K562 (cell line): ENCODE measurements around the gene CCT7. TPM values are rescaled to one million over a fixed set of nuclear protein-coding genes. Genes with fewer than 3 reads are reported as not detected.
A peak's percentile ranks its signal among the peaks of the same experiment; 100 is the strongest.

Experiments used
- ATAC-seq: fragments of 200-7000 bp; cut with Tn5 transposase; 3 replicates; pipeline ENCODE4 v1.9.1; 2020; ENCODE audit warnings: moderate library complexity
- BruUV-seq: library from RNA; stranded (reverse); fragments of 400-500 nt; replicated peaks from 2 replicates; lab custom pipeline; 2021; lab: Mats Ljungman, UMichigan
- CTCF ChIA-PET: fragments of 300-600 bp; formaldehyde crosslinking; extraction: SDS; loops from one replicate; lab custom pipeline; 2021; ENCODE audit warnings: low intra/inter-chr PET ratio; lab: Yijun Ruan, JAX
- POLR2A ChIA-PET: fragments of 300-600, 350-650 bp; sonication (Branson Sonifier 250); formaldehyde crosslinking; extraction: SDS; loops from one replicate; lab custom pipeline; 2021; ENCODE audit warnings: antibody characterized with exemption, inconsistent platforms; lab: Yijun Ruan, JAX
- DNase-seq, 4 experiments: peaks; one replicate each; pipeline versions ENCODE4 v3.0.0 to v3.0.0-alpha.2; 2011 to 2018; ENCODE audit warnings: low spot score in 3 of 4, mixed read lengths in 3 of 4; ENCODE audit errors: extremely low read depth in 1 of 4
- FAIRE-seq: peaks from 2 replicates; lab custom pipeline; 2011; peaks lifted over from hg19 to GRCh38; lab: Jason Lieb, UNC
- H2AFZ ChIP-seq: 2 replicates; pipeline ENCODE4 v1.6.0; 2011; ENCODE audit warnings: low read depth, low read length, control low read depth, inconsistent platforms
- H3K27ac ChIP-seq: fragments of 200-600 bp; 3 replicates; pipeline ENCODE4 v1.8.0; 2011; ENCODE audit warnings: low read depth, mild to moderate bottlenecking, control low read depth, inconsistent platforms, low read length, moderate library complexity, mixed read lengths; ENCODE audit errors: extremely low read depth
- H3K27me3 ChIP-seq, 2 experiments: fragments of 300-600 bp in 1 of 2; 2 replicates in 1 of 2; 3 replicates in 1 of 2; pipeline versions ENCODE4 v1.6.0 to v1.8.0; 2011; ENCODE audit warnings: inconsistent platforms in 2 of 2, low read length in 2 of 2, mild to moderate bottlenecking in 1 of 2, mixed read lengths in 1 of 2, moderate library complexity in 1 of 2; ENCODE audit not compliant: control insufficient read depth in 2 of 2, insufficient read depth in 2 of 2
- H3K36me3 ChIP-seq: fragments of 300-600 bp; 3 replicates; pipeline ENCODE4 v1.8.0; 2011; ENCODE audit warnings: mild to moderate bottlenecking, low read length, inconsistent platforms; ENCODE audit not compliant: control insufficient read depth, insufficient read depth
- H3K4me1 ChIP-seq, 2 experiments: fragments of 200-600 bp in 1 of 2; replicated peaks in 1 of 2; 2 replicates in 1 of 2; 3 replicates in 1 of 2; pipeline versions ENCODE4 v1.5.1 to v1.8.0; 2011; ENCODE audit warnings: inconsistent platforms in 2 of 2, low read length in 2 of 2, mild to moderate bottlenecking in 1 of 2, mixed read lengths in 1 of 2, moderate library complexity in 1 of 2; ENCODE audit not compliant: control insufficient read depth in 2 of 2, insufficient read depth in 2 of 2
- H3K4me2 ChIP-seq: 2 replicates; pipeline ENCODE4 v1.6.1; 2011; ENCODE audit warnings: low read length, control low read depth, inconsistent platforms, mixed read lengths; ENCODE audit not compliant: insufficient read depth
- H3K4me3 ChIP-seq: fragments of 200-600 bp; sonication (generic), shearing (Covaris generic); 2 replicates; pipeline ENCODE4 v1.5.1; 2016; ENCODE audit warnings: control low read depth, inconsistent platforms
- H3K79me2 ChIP-seq: fragments of 200-600 bp; 3 replicates; pipeline ENCODE4 v1.8.0; 2011; ENCODE audit warnings: low read length, inconsistent platforms; ENCODE audit not compliant: control insufficient read depth, insufficient read depth
- H3K9ac ChIP-seq, 2 experiments: 2 replicates each; pipeline versions ENCODE4 v1.6.0 to v1.6.1; 2011; ENCODE audit warnings: low read depth in 2 of 2, low read length in 2 of 2, control low read depth in 1 of 2, inconsistent platforms in 1 of 2, mild to moderate bottlenecking in 1 of 2, mixed read lengths in 1 of 2; ENCODE audit not compliant: insufficient read depth in 1 of 2
- H3K9me1 ChIP-seq: one replicate; pipeline ENCODE4 v1.6.0; 2011; ENCODE audit warnings: inconsistent platforms, mild to moderate bottlenecking, low read length, moderate library complexity; ENCODE audit not compliant: control insufficient read depth, insufficient read depth
- H3K9me3 ChIP-seq: replicated peaks from 2 replicates; pipeline ENCODE4 v1.5.1; 2011; ENCODE audit warnings: low read depth, low read length, inconsistent platforms; ENCODE audit not compliant: control insufficient read depth, insufficient read depth
- H4K20me1 ChIP-seq: replicated peaks from 2 replicates; pipeline ENCODE4 v1.6.1; 2011; ENCODE audit warnings: low read length, inconsistent platforms, mixed read lengths; ENCODE audit not compliant: control insufficient read depth, insufficient read depth
- ARID3B ChIP-seq: fragments of 250-450 bp; sonication (Bioruptor Pico); IDR thresholded peaks from 2 replicates; pipeline ENCODE4 v1.4.0; 2020; ENCODE audit warnings: borderline replicate concordance
- BRD9 ChIP-seq: fragments of 450-650 bp; IDR thresholded peaks from 2 replicates; pipeline ENCODE4 v1.6.1; 2018; ENCODE audit warnings: low read depth; ENCODE audit not compliant: partially characterized antibody
- CBX3 ChIP-seq, 2 experiments: IDR thresholded peaks; 1 replicate in 1 of 2; 2 replicates in 1 of 2; pipeline ENCODE4 v1.6.1; 2012; ENCODE audit warnings: inconsistent platforms in 2 of 2, low read length in 2 of 2, borderline replicate concordance in 1 of 2, control low read depth in 1 of 2
- CTCF ChIP-seq, 3 experiments: IDR thresholded peaks in 2 of 3; conservative IDR thresholded peaks in 1 of 3; 2 replicates each; pipeline ENCODE4 v1.5.1; 2011 to 2012; ENCODE audit warnings: low read length in 3 of 3, mild to moderate bottlenecking in 3 of 3, control low read depth in 2 of 3, improper control_type of control experiment in 1 of 3, inconsistent platforms in 1 of 3, low read depth in 1 of 3, mixed read lengths in 1 of 3, moderate library complexity in 1 of 3; ENCODE audit not compliant: insufficient read depth in 2 of 3
- FOXK1 ChIP-seq: sonication (generic); formaldehyde crosslinking; IDR thresholded peaks from 2 replicates; pipeline ENCODE4 v1.8.0; 2022; ENCODE audit warnings: missing genetic modification reagents, mild to moderate bottlenecking, borderline replicate concordance
- MECOM ChIP-seq: fragments of 250-450 bp; sonication (Bioruptor Pico); IDR thresholded peaks from 2 replicates; pipeline ENCODE4 v1.8.0; 2022; ENCODE audit warnings: inconsistent platforms
- NCOA2 ChIP-seq, 2 experiments: fragments of 450-650 bp; IDR thresholded peaks; 2 replicates each; pipeline ENCODE4 v1.6.1; 2018; ENCODE audit warnings: mild to moderate bottlenecking in 2 of 2, moderate library complexity in 1 of 2; ENCODE audit not compliant: partially characterized antibody in 2 of 2
- NCOR1 ChIP-seq: fragments of 450-650 bp; IDR thresholded peaks from 2 replicates; pipeline ENCODE4 v1.6.1; 2016; ENCODE audit warnings: mild to moderate bottlenecking, moderate library complexity
- PYGO2 ChIP-seq: fragments of 450-650 bp; IDR thresholded peaks from 2 replicates; pipeline ENCODE4 v1.6.1; 2016; ENCODE audit warnings: mild to moderate bottlenecking, missing genetic modification characterization, moderate library complexity, missing compliant biosample characterization
- RAD51 ChIP-seq: fragments of 450-650 bp; IDR thresholded peaks from 2 replicates; pipeline ENCODE4 v1.7.1; 2016; ENCODE audit warnings: low read depth, mild to moderate bottlenecking, borderline replicate concordance
- SMARCA4 ChIP-seq: fragments of 450-650 bp; IDR thresholded peaks from 2 replicates; pipeline ENCODE4 v1.6.1; 2016
- ZBTB2 ChIP-seq: fragments of 450-650 bp; IDR thresholded peaks from 2 replicates; pipeline ENCODE4 v1.6.1; 2016; ENCODE audit warnings: antibody characterized with exemption
- ZBTB43 ChIP-seq: sonication (generic); formaldehyde crosslinking; IDR thresholded peaks from 2 replicates; pipeline ENCODE4 v1.8.0; 2023; ENCODE audit warnings: mild to moderate bottlenecking, missing genetic modification reagents
- ZNF12 ChIP-seq: sonication (generic); formaldehyde crosslinking; IDR thresholded peaks from 2 replicates; pipeline ENCODE4 v1.4.0; 2020; ENCODE audit warnings: mild to moderate bottlenecking, missing genetic modification reagents
- ZNF280B ChIP-seq: fragments of 250-450 bp; sonication (Bioruptor Pico); IDR thresholded peaks from 2 replicates; pipeline ENCODE4 v1.5.1; 2021; ENCODE audit warnings: mild to moderate bottlenecking
- WGBS: fragments of 100-300 bp; shearing (Covaris generic); methylation state at CpG from one replicate; pipeline ENCODE4 v1.1.6; 2016; ENCODE audit warnings: low coverage, mixed read lengths; ENCODE audit not compliant: insufficient coverage; ENCODE audit errors: missing lambda C conversion rate; 5-methylcytosine and 5-hydroxymethylcytosine counted together
- in situ Hi-C: fragments of 300-500 bp; cut with MboI; formaldehyde crosslinking; loops from 4 replicates; pipeline ENCODE4 v1.15.0; 2018; ENCODE audit warnings: inconsistent platforms, mixed read lengths
- intact Hi-C: fragments of 100-400 bp; cut with micrococcal nuclease; formaldehyde crosslinking; loops from 2 replicates; pipeline ENCODE4 v1.14.2; 2022
- polyA plus RNA-seq, 8 experiments: library from polyadenylated mRNA; depleted of rRNA in 4 of 8; stranded (reverse) in 5 of 8; unstranded in 3 of 8; fragments of >200 nt; fragmentation: Nextera tagmentation in 2 of 8; fragmentation: Illumina TruSeq in 1 of 8; extraction: Ambion mirVana in 2 of 8; extraction: Trizol in 1 of 8; gene quantifications; 2 replicates each; pipeline versions ENCODE4 v1.2.1 to v1.2.3, GENCODE V29; 2011 to 2014; ENCODE audit warnings: inconsistent platforms in 1 of 8, missing spikeins in 1 of 8
- total RNA-seq, 7 experiments: library from RNA; depleted of rRNA in 6 of 7; stranded (reverse); fragments of >200 nt in 6 of 7; fragmentation: Illumina TruSeq in 2 of 7; extraction: Trizol in 2 of 7; gene quantifications; 2 replicates each; pipeline versions ENCODE4 v1.2.1 to v1.2.3, GENCODE V29; 2011 to 2021; ENCODE audit warnings: low replicate concordance in 1 of 7

The CCT7 gene
- total and polyA plus RNA-seq, 9 of the 15 experiments (the other 6 are each of a cell fraction or from before 2014, with no cell fraction given), result 326 to 856 (median 638) TPM

GRCh38 chr2:73259276-73259675, 25.2 kb downstream of the CCT7 start:
- intact Hi-C loops, result loop anchor here (5.0 to 10.0 kb wide), 2 partner anchors 82 to 274 kb away; no protein-coding TSS in a partner anchor
- ChIA-PET POLR2A (interaction anchor here (0.7 kb wide), 2 partner anchors 21 to 82 kb away, joined by 4 to 5 read pairs; no protein-coding TSS in a partner anchor), CTCF (interaction anchor here (1.0 to 2.0 kb wide), 2 partner anchors 101 to 366 kb away, joined by 3 to 10 read pairs; no protein-coding TSS in a partner anchor)
- DNase-seq (no peak), FAIRE-seq (no peak), ATAC-seq (no peak)
- Histone ChIP-seq H3K4me3 (no peak overlapping the region), H3K9me3 (no peaks in the 10 kb centered on the region), H3K4me2 (no peak overlapping the region), H3K79me2 (no peaks in the 10 kb centered on the region), H3K27ac (no peak overlapping the region), H2AFZ (no peak overlapping the region), H3K9ac (peak overlapping the region in 1 of 2 experiments; percentile 26; a peak in 1 of 4 replicates), H3K36me3 (peaks cover 8% of the 10 kb centered on the region; the same call in 2 of the 3 replicates), H3K27me3 (no peaks in the 10 kb centered on the region), H4K20me1 (peaks cover 6% of the 10 kb centered on the region; the same call in 1 of the 2 replicates), H3K4me1 (peaks cover 2 to 19% of the 10 kb centered on the region in 2 experiments; a peak in 2 of 5 replicates), H3K9me1 (no peaks in the 10 kb centered on the region)
- no TSS peak for BruUV-seq
- WGBS, result 56% methylated on average over 8 of the region's 8 CpGs
- in situ Hi-C loops, result no loop called here
- no peak for TF ChIP-seq PYGO2 (tag)
- TF ChIP-seq ARID3B, result no peak
- no peak for TF ChIP-seq NCOR1
- TF ChIP-seq CBX3 (IDR thresholded peaks at IDR 0.05; ENCODE audit: borderline replicate concordance in 1 of 2, low read length in 2 of 2), result no peak
- TF ChIP-seq RAD51, result no peak
- TF ChIP-seq MECOM (CRISPR knock-in tag), result no peak
- TF ChIP-seq ZNF280B (CRISPR knock-in tag), result no peak
- TF ChIP-seq BRD9, result no peak
- no peak for TF ChIP-seq ZBTB43 (CRISPR knock-in tag)
- no peak for TF ChIP-seq ZBTB2
- no peak for TF ChIP-seq CTCF (IDR thresholded peaks at IDR 0.05 in 2 of 3, conservative IDR thresholded peaks at IDR 0.05 in 1 of 3; ENCODE audit: insufficient read depth in 2 of 3, low read depth in 1 of 3, low read length in 3 of 3)
- TF ChIP-seq SMARCA4, result no peak
- TF ChIP-seq FOXK1 (CRISPR knock-in tag), result no peak
- no peak for TF ChIP-seq ZNF12 (CRISPR knock-in tag)
- TF ChIP-seq NCOA2 (IDR thresholded peaks at IDR 0.05; ENCODE audit: partially characterized antibody in 2 of 2), result no peak
